Type B pancreatic cell (in vitro differentiated cells): ENCODE data around the gene IQCK. TPM values are rescaled to one million over a fixed set of nuclear protein-coding genes. Genes with fewer than 3 reads are reported as not detected.

Experiments
- DNase-seq: peaks from one replicate; pipeline ENCODE4 v3.0.0; 2021; ENCODE audit warnings: mixed read lengths; ENCODE audit not compliant: unreplicated experiment; ENCODE audit errors: extremely low spot score
- H3K27ac Mint-ChIP-seq: 2 replicates; pipeline ENCODE4 v1.8.0; 2021; ENCODE audit warnings: mild to moderate bottlenecking, mixed read lengths
- H3K27me3 Mint-ChIP-seq: 2 replicates; pipeline ENCODE4 v1.8.0; 2021; ENCODE audit warnings: mixed read lengths
- H3K36me3 Mint-ChIP-seq: 2 replicates; pipeline ENCODE4 v1.8.0; 2021; ENCODE audit warnings: mixed read lengths
- H3K4me1 Mint-ChIP-seq: one replicate; pipeline ENCODE4 v1.8.0; 2021; ENCODE audit warnings: mixed read lengths; ENCODE audit not compliant: unreplicated experiment
- H3K4me3 Mint-ChIP-seq: 2 replicates; pipeline ENCODE4 v1.8.0; 2021; ENCODE audit warnings: mild to moderate bottlenecking, mixed read lengths
- H3K9me3 Mint-ChIP-seq: 2 replicates; pipeline ENCODE4 v1.8.0; 2021; ENCODE audit warnings: mixed read lengths
- total RNA-seq: library from RNA; stranded (reverse); gene quantifications from 2 replicates; pipeline ENCODE4 v1.2.1, GENCODE V29; 2021; ENCODE audit warnings: low replicate concordance
- TF ChIP-seq, protein P1 (sequence below): fragments of 200-600 bp; sonication (generic); conservative IDR thresholded peaks from 2 replicates; pipeline ENCODE4 v1.5.0; 2021; ENCODE audit warnings: antibody characterized with exemption, mild to moderate bottlenecking

The IQCK gene
- total RNA-seq, 1 donor from 2014 or later = 23.0 TPM

DNA sequence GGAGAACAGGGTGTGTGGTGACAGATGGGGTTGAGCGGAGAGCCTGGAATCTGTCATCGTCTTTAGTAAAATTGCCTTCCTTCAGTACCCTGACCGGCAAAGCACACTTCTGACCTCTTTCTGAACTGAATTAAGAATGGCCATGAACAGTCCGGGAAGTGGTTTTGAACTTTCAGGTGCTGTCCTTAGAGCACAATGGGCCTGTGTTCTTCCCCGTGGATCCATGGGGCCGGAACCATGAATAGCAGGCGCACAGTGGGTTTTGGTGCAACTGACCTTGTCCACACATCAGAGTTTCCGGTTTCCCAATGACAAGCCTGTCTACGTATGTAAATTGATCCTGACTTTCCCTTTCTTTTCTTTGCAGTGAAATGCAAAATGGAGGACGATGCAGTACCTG is 138.0 kb downstream of the IQCK start:
- H3K27me3 Mint-ChIP-seq = no peaks in the 10 kb centered on the region
- peaks cover 39% of the 10 kb centered on the region for H3K4me1 Mint-ChIP-seq
- no peak overlapping the region for H3K27ac Mint-ChIP-seq
- no peaks in the 10 kb centered on the region for H3K9me3 Mint-ChIP-seq
- H3K4me3 Mint-ChIP-seq = no peak overlapping the region
- H3K36me3 Mint-ChIP-seq = peaks cover 29% of the 10 kb centered on the region
- no peak for DNase-seq
- TF ChIP-seq, protein P1, sequence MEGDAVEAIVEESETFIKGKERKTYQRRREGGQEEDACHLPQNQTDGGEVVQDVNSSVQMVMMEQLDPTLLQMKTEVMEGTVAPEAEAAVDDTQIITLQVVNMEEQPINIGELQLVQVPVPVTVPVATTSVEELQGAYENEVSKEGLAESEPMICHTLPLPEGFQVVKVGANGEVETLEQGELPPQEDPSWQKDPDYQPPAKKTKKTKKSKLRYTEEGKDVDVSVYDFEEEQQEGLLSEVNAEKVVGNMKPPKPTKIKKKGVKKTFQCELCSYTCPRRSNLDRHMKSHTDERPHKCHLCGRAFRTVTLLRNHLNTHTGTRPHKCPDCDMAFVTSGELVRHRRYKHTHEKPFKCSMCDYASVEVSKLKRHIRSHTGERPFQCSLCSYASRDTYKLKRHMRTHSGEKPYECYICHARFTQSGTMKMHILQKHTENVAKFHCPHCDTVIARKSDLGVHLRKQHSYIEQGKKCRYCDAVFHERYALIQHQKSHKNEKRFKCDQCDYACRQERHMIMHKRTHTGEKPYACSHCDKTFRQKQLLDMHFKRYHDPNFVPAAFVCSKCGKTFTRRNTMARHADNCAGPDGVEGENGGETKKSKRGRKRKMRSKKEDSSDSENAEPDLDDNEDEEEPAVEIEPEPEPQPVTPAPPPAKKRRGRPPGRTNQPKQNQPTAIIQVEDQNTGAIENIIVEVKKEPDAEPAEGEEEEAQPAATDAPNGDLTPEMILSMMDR = no peak

DNA sequence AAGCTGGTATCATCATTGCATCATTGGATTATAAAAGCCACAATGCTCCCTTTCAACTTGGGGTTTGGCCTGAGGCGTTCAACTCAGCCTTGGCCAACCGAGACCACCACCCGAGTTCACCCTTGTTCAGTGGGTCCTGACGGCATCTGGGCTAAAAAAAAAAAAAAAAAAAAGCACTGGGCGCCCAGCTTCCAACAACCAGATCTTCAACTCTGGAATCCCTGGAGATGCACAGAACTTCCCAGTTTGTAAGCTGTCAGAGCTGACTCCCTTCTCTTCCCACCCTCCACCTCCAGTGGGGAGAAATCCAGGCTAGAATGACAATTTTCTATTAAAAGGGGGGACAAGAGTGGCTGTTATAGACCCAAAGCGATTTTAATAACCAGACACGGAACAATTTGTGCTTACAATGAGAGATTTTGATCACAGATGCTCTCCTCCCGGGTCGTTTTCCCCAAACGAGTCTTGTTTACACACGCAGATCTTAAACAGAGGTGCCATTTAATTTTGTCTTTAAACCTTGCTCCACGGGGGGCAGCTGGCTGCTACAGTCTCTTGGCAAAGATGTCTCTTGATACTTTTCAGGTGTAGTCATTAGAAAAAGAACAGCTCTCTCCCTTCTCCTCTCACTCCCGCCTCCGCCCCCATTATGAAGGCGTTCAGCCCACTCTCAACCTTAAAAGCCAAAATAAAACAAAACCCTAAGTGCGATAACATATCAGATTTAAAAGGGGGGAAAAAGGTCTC is 139.7 kb downstream of the IQCK start:
- TF ChIP-seq, protein P1 = no peak
- Mint-ChIP-seq H3K9me3 (no peaks in the 10 kb centered on the region), H3K27ac (peak overlapping the region; percentile 15), H3K27me3 (no peaks in the 10 kb centered on the region), H3K4me1 (peaks cover 42% of the 10 kb centered on the region), H3K36me3 (peaks cover 35% of the 10 kb centered on the region), H3K4me3 (no peak overlapping the region)
- DNase-seq = no peak

DNA sequence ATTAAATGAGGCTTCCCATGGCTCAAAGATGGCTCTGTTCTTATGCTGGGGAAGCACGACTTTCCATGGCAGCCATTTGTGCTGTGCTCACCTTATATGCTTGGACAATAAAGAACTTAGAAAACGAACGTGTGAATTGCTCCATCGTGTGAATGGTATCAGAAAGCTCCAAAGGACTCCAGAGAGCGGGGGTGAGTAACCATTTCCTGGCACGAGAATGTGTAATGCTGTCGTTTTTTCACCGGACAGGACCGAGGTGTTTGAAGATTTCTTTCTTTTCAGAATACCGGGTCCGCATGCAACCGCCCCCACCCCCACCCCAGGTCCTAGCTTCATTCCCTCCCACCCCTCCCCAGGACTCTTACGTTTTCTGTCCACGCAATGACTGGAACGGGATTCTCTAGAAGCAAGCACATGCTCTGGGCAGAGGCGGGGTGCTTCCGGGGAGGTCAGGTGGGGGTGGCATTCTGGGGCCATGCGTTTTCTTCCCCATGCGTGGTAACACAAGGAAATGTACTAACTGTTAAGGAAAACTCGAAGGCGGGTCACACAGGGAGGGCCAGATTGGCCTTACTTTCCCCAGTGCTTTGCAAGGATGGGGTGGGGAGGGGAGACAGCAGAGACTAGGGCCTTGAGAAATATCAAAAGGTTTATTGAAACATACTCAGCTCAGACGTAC is 140.4 kb downstream of the IQCK start:
- Mint-ChIP-seq H3K27ac (peak overlapping the region; percentile 15), H3K27me3 (no peaks in the 10 kb centered on the region), H3K4me3 (no peak overlapping the region), H3K9me3 (no peaks in the 10 kb centered on the region), H3K36me3 (peaks cover 35% of the 10 kb centered on the region), H3K4me1 (peaks cover 38% of the 10 kb centered on the region)
- TF ChIP-seq, protein P1 = no peak
- DNase-seq = no peak

DNA sequence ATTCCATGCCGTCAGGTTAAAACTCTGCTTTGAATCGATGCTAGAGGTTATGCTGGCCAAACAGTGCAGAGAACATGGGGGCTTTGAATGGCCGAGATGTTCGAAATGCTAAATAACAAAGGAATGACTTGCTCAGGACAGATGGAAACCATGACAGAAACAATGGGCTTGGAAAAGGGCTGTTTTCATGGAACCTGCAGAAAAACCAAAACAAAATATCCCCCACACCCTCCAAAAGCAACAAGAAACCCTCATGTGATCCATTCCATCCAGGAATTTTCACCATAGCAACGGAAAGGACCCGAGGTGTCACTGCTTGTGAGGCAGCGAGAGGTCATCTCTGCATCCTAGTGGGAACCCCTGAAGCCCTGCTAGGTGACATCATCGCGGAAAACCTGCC is 141.1 kb downstream of the IQCK start:
- H3K27ac Mint-ChIP-seq = no peak overlapping the region
- H3K9me3 Mint-ChIP-seq = no peaks in the 10 kb centered on the region
- H3K36me3 Mint-ChIP-seq = peaks cover 35% of the 10 kb centered on the region
- no peaks in the 10 kb centered on the region for H3K27me3 Mint-ChIP-seq
- peaks cover 35% of the 10 kb centered on the region for H3K4me1 Mint-ChIP-seq
- TF ChIP-seq, protein P1 = no peak
- no peak for DNase-seq
- H3K4me3 Mint-ChIP-seq = no peak overlapping the region

DNA sequence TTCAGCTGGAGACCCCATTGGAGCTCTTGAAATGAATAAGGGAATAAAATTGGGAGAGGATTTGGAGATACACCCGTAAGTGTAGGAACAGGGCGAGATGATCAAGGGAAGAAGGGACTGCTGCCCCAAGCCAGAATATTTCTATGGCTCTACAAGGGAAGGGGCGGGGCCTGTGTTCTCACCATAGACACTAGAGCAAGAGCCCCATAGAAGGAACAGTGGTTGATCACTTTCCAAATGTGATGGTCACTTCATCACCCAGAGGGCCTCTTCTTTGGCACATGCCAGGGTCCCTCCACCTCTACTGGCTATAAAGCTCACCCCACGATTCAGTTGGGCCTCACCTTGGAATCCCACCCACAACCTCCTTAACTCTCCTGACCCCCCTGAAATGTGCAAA is 141.5 kb downstream of the IQCK start:
- Mint-ChIP-seq H3K27me3 (no peaks in the 10 kb centered on the region), H3K4me3 (no peak overlapping the region), H3K9me3 (no peaks in the 10 kb centered on the region), H3K36me3 (peaks cover 35% of the 10 kb centered on the region), H3K27ac (no peak overlapping the region), H3K4me1 (peaks cover 35% of the 10 kb centered on the region)
- no peak for DNase-seq
- TF ChIP-seq, protein P1 = no peak
